Right lobe of liver (tissue), 6 donors: ENCODE data around the gene NUTM1. TPM values are rescaled to one million over a fixed set of nuclear protein-coding genes. Genes with fewer than 3 reads are reported as not detected.
A peak's percentile ranks its signal among the peaks of the same experiment; 100 is the strongest.

Experiments
- ATAC-seq, 4 donors: fragments of 200-7000 bp; cut with Tn5 transposase; one replicate each; pipeline ENCODE4 v1.9.1; 2020; ENCODE audit warnings: mild to moderate bottlenecking in 4 of 4, moderate library complexity in 4 of 4
- DNase-seq, 3 donors: peaks; one replicate each; pipeline ENCODE4 v3.0.0-alpha.2; 2020
- H3K27ac ChIP-seq, 3 donors: fragments of 200-600 bp; one replicate each; pipeline ENCODE4 v1.8.0; 2022
- H3K27me3 ChIP-seq, 2 donors: fragments of 200-600 bp; one replicate each; pipeline ENCODE4 v1.8.0; 2022
- H3K36me3 ChIP-seq, 4 donors: fragments of 200-600 bp; sonication (generic) in 1 of 4; one replicate each; pipeline versions ENCODE4 v1.5.1 to v1.8.0; 2017 to 2022; ENCODE audit warnings: control low read depth in 1 of 4
- H3K4me1 ChIP-seq, 4 donors: fragments of 200-600 bp; sonication (generic) in 1 of 4; one replicate each; pipeline versions ENCODE4 v1.5.1 to v1.8.0; 2017 to 2022; ENCODE audit warnings: control low read depth in 1 of 4
- H3K4me3 ChIP-seq, 3 donors: fragments of 200-600 bp; one replicate each; pipeline ENCODE4 v1.8.0; 2022
- H3K9me3 ChIP-seq, 4 donors: fragments of 200-600 bp; sonication (generic) in 1 of 4; one replicate each; pipeline versions ENCODE4 v1.5.1 to v1.8.0; 2017 to 2022; ENCODE audit warnings: control low read depth in 1 of 4
- POLR2A ChIP-seq: fragments of 450-650 bp; IDR thresholded peaks from one replicate; pipeline ENCODE4 v1.6.1; 2017; ENCODE audit warnings: antibody characterized with exemption, mild to moderate bottlenecking
- WGBS: methylation state at CpG from one replicate; pipeline ENCODE4 v1.1.6; 2018; ENCODE audit warnings: low coverage, low lambda C conversion rate; ENCODE audit not compliant: insufficient coverage; ENCODE audit errors: missing lambda C conversion rate; 5-methylcytosine and 5-hydroxymethylcytosine counted together
- intact Hi-C, 2 donors: fragments of 100-400 bp; cut with DNase I; formaldehyde crosslinking; loops; one replicate each; pipeline versions ENCODE4 v1.11.2 to v1.14.1; 2022
- total RNA-seq, 6 experiments: library from RNA; depleted of rRNA in 2 of 6; stranded (reverse); fragments of >200 nt in 2 of 6; fragmentation: NEBNext Ultra II Directional in 3 of 6; extraction: Animal tissue kit (Norgen Biotek cat#: 25700) in 3 of 6; gene quantifications; one replicate each; pipeline versions ENCODE4 v1.1.0 to v1.2.4, GENCODE V29; 2016 to 2023
- TF ChIP-seq, protein P1 (sequence below), 4 donors: fragments of 200-600 bp in 3 of 4; fragments of 450-650 bp in 1 of 4; IDR thresholded peaks; one replicate each; pipeline versions ENCODE4 v1.5.1 to v1.8.0; 2016 to 2022; ENCODE audit warnings: antibody characterized with exemption in 4 of 4, mild to moderate bottlenecking in 2 of 4
- donor health status: DM: no; HTN: yes; CAD: no.
- donor health status: DM: no; HTN: no; CAD: no.
- donor health status: DM: no; HTN: no; CAD: no.
- donor health status: DM: no; HTN: yes; CAD: no.
- donor health status: DM: no; HTN: yes; CAD: no.

Gene NUTM1
- total RNA-seq, 6 experiments from 2014 or later = not detected

DNA sequence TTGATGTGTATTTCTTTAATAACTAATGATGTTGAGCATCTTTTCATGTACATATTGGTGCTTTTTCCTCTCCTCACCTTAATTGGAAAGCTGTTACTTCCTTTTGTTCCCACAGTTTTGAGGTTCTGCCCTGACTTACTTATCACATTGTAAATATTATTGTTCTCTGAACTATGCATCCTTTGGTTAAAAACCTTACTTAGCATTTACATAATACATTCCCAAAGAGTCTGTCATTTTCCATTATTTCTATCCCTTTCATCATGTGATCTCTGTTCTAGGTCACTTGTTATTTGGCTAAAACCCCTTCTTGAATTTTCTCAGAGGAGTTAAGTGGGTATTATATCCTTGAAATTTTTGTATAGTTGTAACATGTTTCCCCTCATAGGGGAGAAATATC lies 38.5 kb upstream of the NUTM1 start:
- DNase-seq (no peak), ATAC-seq (no peak)
- no peak overlapping the region for H3K27ac ChIP-seq
- intact Hi-C loops = no loop called here
- H3K36me3 ChIP-seq = no peaks in the 10 kb centered on the region
- no peak for TF ChIP-seq POLR2A
- TF ChIP-seq, protein P1, sequence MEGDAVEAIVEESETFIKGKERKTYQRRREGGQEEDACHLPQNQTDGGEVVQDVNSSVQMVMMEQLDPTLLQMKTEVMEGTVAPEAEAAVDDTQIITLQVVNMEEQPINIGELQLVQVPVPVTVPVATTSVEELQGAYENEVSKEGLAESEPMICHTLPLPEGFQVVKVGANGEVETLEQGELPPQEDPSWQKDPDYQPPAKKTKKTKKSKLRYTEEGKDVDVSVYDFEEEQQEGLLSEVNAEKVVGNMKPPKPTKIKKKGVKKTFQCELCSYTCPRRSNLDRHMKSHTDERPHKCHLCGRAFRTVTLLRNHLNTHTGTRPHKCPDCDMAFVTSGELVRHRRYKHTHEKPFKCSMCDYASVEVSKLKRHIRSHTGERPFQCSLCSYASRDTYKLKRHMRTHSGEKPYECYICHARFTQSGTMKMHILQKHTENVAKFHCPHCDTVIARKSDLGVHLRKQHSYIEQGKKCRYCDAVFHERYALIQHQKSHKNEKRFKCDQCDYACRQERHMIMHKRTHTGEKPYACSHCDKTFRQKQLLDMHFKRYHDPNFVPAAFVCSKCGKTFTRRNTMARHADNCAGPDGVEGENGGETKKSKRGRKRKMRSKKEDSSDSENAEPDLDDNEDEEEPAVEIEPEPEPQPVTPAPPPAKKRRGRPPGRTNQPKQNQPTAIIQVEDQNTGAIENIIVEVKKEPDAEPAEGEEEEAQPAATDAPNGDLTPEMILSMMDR (IDR thresholded peaks at IDR 0.05) = no peak
- H3K4me1 ChIP-seq = no peaks in the 10 kb centered on the region
- no peaks in the 10 kb centered on the region for H3K27me3 ChIP-seq
- no peaks in the 10 kb centered on the region for H3K9me3 ChIP-seq
- H3K4me3 ChIP-seq = no peak overlapping the region

DNA sequence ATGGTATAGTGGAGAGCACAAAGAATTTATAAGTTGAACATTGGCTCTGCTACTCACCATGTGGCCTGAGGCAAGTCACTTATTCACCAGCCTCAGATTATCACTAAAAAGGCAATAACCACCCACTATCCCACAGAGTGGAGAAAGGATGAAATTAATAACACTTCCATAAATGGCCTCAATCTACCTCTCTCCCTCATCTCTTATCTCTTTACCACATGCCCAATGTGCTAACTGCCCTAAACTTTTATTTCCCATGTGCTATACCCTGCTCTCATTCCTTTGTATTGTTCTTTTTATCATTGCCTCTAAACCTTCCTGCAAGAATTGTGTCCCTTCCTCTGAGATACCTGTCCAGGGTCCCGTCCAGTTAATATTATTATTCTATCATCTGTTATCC lies 31.6 kb upstream of the NUTM1 start:
- H3K4me1 ChIP-seq = no peaks in the 10 kb centered on the region
- no peak for DNase-seq
- intact Hi-C loops = no loop called here
- H3K36me3 ChIP-seq = peaks cover 0 to 5% (median 0%) of the 10 kb centered on the region in 4 donors
- no peaks in the 10 kb centered on the region for H3K27me3 ChIP-seq
- 92% methylated on average over 1 of the region's 1 CpG for WGBS
- H3K4me3 ChIP-seq = no peak overlapping the region
- no peak for ATAC-seq
- H3K9me3 ChIP-seq = no peaks in the 10 kb centered on the region
- H3K27ac ChIP-seq = no peak overlapping the region
- TF ChIP-seq POLR2A = no peak
- TF ChIP-seq, protein P1 (IDR thresholded peaks at IDR 0.05) = no peak

DNA sequence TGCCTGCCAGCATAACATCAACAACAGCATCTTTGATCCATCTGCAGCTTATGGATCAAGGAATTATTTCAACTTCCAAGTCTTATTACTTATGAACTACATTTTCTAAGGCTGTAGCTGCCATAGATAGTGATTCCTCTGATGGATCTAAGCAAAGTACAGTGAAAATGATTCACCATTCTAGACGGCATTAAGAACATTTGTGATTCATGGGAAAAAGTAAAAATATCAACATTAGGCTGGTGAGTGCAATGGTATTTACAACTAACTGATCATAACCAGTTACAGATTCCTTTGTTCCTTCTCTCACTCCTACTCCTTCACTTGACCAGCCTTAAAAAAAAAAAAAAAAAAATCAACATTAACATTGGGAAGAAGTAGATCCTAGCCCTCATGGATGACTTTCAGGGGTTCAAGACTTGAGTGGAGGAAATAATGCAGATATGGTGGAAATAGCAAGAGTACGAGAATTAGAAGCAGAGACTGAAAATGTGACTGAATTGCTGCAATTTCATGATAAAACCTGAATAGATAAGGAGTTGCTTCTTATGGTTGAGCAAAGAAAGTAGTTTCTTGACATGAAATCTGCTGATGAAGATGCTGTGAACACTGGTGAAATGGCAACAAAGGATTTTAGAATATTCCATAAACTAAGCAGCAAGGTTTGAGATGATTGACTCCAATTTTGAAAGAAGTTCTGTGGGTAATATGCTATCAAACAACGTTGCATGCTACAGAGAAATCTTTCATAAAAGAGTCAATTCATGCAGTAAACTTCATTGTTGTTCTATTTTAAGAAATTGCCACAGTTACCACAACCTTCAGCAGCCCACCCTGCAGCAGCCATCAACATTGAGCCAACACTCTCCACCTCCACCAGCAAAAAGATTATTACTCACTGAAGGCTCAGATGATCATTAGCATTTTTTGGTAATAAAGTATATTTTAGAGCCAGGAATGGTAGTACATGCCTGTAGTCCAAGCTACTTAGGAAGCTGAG lies 28.3 kb upstream of the NUTM1 start:
- Histone ChIP-seq H3K27me3 (no peaks in the 10 kb centered on the region), H3K27ac (no peak overlapping the region), H3K36me3 (peaks cover 0 to 5% (median 0%) of the 10 kb centered on the region in 4 donors), H3K9me3 (no peaks in the 10 kb centered on the region), H3K4me1 (peaks cover 0 to 12% (median 0%) of the 10 kb centered on the region in 4 donors), H3K4me3 (no peak overlapping the region)
- no peak for ATAC-seq
- TF ChIP-seq, protein P1 (IDR thresholded peaks at IDR 0.05) = no peak
- TF ChIP-seq POLR2A = no peak
- intact Hi-C loops = no loop called here
- WGBS = 78% methylated on average over 3 of the region's 3 CpGs
- no peak for DNase-seq

DNA sequence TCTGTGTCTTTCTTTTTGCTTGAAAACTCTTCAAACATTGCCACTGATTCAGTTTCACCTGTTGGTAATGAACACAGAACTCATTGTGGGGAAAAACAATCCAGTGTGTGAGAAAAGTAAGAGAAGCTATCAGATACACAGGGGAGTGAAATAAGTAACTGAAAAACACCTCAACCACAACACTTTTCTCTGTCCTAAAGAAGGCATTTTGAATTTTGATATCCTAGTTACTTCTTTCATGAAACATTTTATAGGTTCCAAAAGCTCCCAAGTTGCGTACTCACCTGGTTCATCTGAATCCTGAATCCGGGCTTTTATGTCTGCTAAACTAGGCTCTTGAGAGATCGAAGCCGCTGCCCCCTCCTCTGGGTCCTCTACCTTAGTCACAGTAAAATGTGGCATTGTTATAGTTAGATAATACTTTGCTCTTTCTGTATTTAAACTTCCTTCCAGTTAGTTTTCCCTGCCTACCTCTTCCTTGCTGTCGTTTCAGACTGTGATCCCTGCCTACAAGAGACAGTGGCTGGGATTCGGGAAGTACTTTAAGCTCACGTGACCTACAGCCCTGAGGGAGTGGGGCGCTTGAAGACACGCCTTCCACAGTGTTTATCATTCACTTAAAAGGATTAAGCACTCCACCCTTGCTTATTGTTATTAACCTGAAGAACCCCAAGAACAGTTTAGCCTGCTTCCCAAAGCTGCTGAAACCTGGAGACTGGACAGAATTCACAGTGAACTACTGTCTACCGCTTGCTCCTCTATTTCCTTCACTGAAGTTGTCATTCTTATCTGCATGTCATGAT lies 24.6 kb upstream of the NUTM1 start:
- peak; percentile 99 to 100 (median 99) for ATAC-seq
- H3K9me3 ChIP-seq = no peaks in the 10 kb centered on the region
- peaks cover 0 to 12% (median 0%) of the 10 kb centered on the region in 4 donors for H3K4me1 ChIP-seq
- intact Hi-C loops = no loop called here
- peak; percentile 62 for TF ChIP-seq POLR2A
- TF ChIP-seq, protein P1 (IDR thresholded peaks at IDR 0.05) = no peak
- H3K4me3 ChIP-seq = peak overlapping the region; percentile 49 to 61 (median 49)
- H3K27ac ChIP-seq = peak overlapping the region; percentile 46 to 70 (median 68)
- peak; percentile 57 to 78 (median 71) for DNase-seq
- 3% methylated on average over 9 of the region's 10 CpGs for WGBS
- no peaks in the 10 kb centered on the region for H3K36me3 ChIP-seq
- no peaks in the 10 kb centered on the region for H3K27me3 ChIP-seq
